ENCODE results near the gene FAM222A.

The FAM222A gene

DNA sequence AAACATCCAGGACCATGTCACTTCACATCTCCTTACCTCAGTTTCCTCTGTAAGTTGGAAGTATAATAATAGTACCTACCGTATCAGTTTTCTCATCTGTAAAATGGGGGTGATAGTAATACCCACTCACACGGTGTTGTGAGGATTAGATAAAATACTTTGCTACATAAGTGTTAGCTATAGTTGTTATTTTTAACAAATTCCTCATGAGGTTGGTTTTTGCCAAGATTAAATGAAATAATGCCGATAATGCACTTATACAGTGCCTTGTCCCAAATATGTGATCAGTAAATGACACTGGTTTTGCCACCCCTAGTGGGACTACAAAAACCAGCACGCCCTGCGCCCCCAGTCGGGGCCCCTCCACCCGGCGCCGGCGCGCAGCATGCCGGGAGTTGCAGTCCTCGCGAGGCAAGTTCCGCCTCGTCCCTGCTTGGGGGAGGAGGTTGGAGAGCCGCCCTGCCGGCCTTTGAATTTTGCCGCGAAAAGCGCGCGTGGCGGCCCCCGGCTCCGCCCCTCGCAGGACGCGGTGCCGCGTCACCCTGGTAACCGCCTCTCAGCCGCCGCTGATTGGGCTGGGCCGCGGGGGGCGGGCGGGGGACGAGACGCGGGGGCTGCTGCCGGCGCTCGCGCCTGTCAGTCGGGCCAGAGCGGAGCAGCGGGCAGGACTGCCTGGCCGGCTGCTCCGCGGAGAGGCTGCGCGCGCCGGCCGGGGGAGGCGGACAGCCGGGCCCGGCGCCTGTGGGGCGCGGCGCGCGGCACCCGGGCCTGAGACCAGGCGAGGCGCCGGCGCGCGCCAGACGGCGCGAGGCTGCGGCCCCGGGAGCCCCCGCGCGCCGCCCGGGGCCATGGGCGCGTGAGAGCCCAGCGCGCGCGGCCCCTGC lies at the start of gene FAM222A:
Gene FAM222A (plus strand): TSS at position 639 of the 884 bp plus-strand sequence. CDS start 30,322 bp downstream, outside the sequence.
- DNase-seq = peak; percentile 68

DNA sequence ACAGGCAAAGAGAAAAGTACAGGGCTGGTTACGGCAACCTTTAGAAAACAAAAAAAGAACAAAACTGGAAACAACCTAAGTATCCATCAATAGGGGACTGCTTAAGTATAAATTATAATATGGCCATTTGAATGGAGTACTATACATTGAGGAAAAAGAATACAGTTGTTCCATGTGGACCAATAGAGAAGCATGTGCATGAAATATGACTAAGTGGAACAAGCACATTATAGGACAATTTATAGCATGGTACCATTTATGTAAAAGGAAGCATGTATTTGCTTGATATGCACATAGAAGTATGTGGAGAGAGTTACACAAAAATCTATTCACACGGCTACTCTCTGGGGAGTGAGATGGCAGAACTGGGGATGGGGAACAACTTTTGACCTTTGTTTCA lies 49.2 kb upstream of the FAM222A start:
- DNase-seq = no peak

GRCh38 chr12:109666068-109666467 lies 47.6 kb upstream of the FAM222A start:
- no peak for DNase-seq

DNA sequence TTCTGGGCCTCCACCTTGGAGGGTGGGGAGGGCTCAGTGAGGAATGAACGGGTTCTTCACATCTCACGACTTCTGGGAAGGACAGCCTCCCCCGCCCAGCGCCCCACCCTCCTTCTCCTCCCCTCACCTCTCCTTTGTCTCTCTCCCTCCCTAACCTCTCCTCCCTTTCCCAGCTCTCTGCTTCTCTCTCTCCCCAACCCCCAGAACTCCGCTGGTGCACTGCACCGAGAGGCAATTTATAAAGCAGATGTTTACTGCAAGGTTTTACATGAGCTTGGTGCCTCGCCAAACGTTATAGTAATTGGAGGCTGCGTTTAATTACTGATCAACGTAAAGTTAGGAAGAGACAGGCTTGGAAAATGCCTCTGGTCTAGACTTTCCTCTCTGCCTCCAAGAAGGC lies 42.9 kb upstream of the FAM222A start:
- no peak for DNase-seq

GRCh38 chr12:109671502-109671901 lies 42.1 kb upstream of the FAM222A start:
- DNase-seq = no peak

DNA sequence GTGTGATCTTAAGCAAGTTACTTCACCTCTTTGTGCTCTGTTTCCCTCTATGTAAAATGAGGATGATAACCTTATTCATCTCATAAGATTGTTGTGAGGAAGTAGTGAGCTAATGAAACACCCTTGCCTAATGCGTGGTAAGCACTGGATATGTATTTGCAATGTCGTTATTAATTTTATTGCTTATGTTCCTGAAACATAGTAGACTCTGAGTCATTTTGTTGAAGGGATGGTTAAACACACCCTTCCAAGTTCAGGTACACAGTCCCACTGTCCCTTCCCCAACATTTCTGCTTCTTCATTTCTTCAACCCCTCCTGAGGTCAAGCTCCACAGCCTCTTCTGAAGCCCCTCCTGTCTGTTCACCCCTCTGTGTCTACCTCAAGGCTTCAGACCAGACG lies 40.2 kb upstream of the FAM222A start:
- DNase-seq = no peak

GRCh38 chr12:109673884-109674283 lies 39.7 kb upstream of the FAM222A start:
- DNase-seq = no peak

GRCh38 chr12:109675411-109675810 lies 38.2 kb upstream of the FAM222A start:
- no peak for DNase-seq

DNA sequence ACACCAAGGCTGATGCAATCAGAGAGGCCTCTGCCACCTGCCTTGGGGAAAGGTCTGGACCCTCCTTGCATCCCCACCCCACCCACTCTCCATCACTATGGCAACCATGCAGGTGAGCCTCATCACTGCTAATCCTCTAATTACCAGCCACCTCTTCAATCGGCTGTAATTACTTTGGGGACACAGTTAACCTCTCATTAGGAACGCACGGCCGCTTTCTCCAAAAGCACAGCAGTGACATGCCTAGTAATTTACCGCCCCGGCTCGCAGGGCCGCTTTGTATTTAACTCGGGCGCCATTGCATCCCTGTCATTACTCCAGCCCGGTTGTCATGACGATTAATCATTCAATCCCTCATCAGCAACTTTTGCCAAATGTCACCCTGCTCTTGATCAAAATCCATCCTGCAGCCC lies 36.3 kb upstream of the FAM222A start:
- peak; percentile 96 for DNase-seq

- peak; percentile 46 for DNase-seq
These were observed 34.9 kb upstream of the FAM222A start for GRCh38 chr12:109678719-109679118.

- peak; percentile 90 for DNase-seq
These were observed 33.9 kb upstream of the FAM222A start for GRCh38 chr12:109679501-109680263.

- DNase-seq = peak; percentile 86
These were observed 33.2 kb upstream of the FAM222A start for GRCh38 chr12:109680264-109681005.

- DNase-seq = no peak
These were observed 31.5 kb upstream of the FAM222A start for GRCh38 chr12:109681986-109682707.

DNA sequence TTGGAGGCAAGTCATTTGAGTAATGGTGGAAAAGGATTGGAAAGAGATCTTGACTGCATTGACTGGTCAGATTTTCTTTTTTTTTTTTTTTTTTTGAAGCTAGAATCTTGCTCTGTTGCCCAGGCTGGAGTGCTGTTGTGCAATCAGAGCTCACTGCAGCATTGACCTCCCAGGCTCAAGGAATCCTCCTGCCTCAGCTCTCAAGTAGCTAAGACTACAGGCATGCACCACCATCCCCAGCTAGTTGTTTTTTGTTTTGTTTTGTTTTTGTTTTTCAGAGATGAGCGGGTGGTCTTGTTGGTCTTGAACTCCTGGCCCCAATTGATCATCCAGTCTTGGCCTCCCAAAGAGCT lies 30.9 kb upstream of the FAM222A start:
- no peak for DNase-seq

- no peak for DNase-seq
These were observed 30.3 kb upstream of the FAM222A start for GRCh38 chr12:109683316-109683715.

DNA sequence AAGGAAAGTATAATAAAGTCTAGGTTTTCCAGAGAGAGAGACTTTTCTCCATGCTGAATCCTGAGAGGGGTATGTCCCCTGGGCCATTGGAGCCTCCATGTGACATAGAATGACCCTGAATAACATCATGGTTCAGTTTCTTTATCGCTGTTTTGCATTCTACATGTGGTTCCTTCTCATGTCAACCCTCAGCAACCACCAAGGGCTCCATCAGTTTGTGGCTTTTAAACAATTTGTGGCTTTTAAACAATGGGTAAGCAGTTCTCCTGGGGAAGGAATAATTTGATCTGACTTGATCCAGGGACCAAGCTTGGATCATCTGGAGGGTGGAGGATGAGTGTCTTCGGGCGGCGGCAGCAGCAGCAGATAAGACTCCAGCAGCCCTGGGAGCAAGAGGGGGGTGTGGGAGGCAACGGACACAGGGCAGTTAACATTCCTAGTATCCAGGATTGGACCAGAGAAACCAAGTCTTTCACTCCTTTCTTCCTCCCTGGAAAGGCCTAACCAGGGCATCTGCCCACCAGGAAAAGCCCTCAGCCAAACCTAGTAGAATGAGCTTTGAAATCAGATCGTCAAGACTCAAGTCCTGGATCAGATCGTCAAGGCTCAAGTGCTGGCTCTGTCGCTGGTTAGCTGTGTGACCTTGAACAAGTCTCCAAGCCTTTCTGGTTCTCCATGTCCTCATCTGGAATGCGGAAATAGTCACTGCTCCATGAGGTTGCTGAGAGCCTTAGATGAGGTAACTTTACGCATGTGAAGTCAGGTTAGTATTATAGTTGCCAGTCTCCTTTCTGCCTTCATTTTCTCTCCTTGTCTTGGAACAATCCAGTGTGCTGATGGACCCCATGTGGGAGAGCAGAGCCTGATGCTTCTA lies 27.8 kb upstream of the FAM222A start:
- no peak for DNase-seq

DNA sequence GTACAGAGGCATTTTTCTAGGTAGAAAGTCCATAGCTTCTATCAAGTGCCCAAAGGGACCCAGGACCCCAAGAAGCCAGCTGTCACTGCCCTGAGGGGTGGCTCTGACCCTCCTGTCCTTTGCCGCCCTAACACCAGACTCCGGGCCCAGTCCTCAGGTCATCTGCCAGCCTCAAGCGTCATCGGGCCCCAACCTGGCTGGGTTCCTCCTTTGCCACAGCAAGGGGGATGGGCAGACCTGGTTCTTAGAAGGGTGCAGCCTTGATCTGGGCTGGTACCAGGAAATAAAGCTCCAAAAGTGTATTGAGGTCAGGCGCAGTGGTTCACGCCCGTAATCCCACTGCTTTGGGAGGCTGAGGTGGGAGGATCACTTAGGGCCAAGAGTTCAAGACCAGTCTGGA lies 27.1 kb upstream of the FAM222A start:
- no peak for DNase-seq

DNA sequence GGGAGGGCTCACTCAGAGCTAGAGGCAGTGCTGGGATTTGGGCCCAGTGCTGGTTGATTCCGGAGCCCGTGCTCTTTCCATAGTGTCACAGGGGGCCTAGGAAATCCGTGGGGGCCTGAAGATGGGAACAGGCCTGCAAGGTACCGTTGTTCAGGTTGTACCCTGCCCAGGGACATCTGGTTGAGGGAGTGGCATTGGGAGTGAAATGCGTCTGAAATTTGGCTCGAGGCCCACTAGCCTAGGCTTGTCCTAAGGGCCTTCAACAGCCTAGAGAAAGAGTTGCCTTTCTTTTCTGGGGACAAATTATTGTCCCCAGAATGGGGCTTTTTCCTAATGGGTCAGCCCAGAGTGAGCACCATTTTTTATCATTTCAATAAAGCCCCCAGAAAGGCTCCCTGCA lies 26.4 kb upstream of the FAM222A start:
- DNase-seq = no peak

GRCh38 chr12:109689426-109689825 lies 24.2 kb upstream of the FAM222A start:
- DNase-seq = no peak

DNA sequence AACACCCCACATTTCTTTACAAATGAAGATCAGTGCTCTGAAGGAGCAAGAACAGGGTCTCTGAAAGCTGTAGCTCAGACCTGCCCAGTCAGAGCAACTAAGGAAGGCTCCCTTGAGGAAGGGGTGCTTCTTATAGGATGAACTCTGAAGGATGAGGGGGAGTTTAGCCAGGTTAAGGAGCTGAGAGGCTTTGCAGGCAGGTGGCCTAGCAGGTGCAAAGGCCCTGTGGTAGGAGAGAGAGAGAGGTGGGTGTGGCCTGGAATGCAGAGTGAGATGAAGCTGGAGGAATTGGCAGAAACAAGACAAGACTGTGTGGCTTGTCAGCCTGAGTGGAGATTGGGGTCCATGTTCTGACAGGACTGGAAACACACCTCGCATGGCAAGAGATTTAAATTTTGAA lies 20.5 kb upstream of the FAM222A start:
- DNase-seq = no peak
